ENCODE data around the gene VMA21. TPM values are rescaled to one million over a fixed set of nuclear protein-coding genes. Genes with fewer than 3 reads are reported as not detected.

VMA21 gene
- total and polyA plus RNA-seq, 10 donors = 9.2 to 31.3 (median 23.5) TPM

DNA sequence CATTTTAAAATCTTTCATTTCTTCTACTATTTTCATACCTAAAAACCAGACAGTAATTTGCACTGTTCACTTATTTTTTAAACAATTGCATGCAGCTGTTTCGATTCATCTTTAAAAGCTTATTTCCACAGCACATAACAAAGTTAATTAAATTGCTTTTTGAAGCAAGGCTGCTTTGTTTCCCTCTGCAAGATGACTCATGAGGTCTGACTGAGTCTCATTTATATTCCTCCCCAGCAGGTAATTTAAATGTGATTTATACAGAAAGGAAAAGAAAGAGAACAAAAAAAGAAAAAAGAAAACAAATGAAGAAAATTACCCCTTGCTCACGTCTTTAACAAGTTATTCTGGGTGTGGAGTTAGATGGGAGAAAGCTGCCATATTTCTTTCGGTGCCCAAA lies 22.8 kb downstream of the VMA21 start:
- 72 to 94% (median 93%) methylated on average over 3 of the region's 3 CpGs for WGBS, 5 donors
- intact Hi-C loops (cut with DNase I; ENCODE audit: low total_unique reads) = no loop called here
- TF ChIP-seq POLR2A (IDR thresholded peaks at IDR 0.05) = no peak
- TF ChIP-seq POLR2AphosphoS5 (IDR thresholded peaks at IDR 0.05) = no peak
- TF ChIP-seq CTCF (IDR thresholded peaks at IDR 0.05 in 8 of 11, conservative IDR thresholded peaks at IDR 0.05 in 3 of 11) = no peak
- H3K9me3 ChIP-seq = no peaks in the 10 kb centered on the region
- no peaks in the 10 kb centered on the region for H3K36me3 ChIP-seq
- no peak overlapping the region for H3K27ac ChIP-seq
- no peak for DNase-seq
- H3K4me3 ChIP-seq = no peak overlapping the region
- no peaks in the 10 kb centered on the region for H3K27me3 ChIP-seq (replicated peaks in 1 of 7)
- no peaks in the 10 kb centered on the region for H3K4me1 ChIP-seq

- no peak for DNase-seq
- no peak for TF ChIP-seq POLR2AphosphoS5 (IDR thresholded peaks at IDR 0.05)
- no peak for TF ChIP-seq POLR2A (IDR thresholded peaks at IDR 0.05)
- no peak for TF ChIP-seq CTCF (IDR thresholded peaks at IDR 0.05 in 8 of 11, conservative IDR thresholded peaks at IDR 0.05 in 3 of 11)
- intact Hi-C loops (cut with DNase I; ENCODE audit: low total_unique reads) = no loop called here
- Histone ChIP-seq H3K27ac (no peak overlapping the region), H3K9me3 (no peaks in the 10 kb centered on the region), H3K27me3 (replicated peaks in 1 of 7) (no peaks in the 10 kb centered on the region), H3K36me3 (no peaks in the 10 kb centered on the region), H3K4me3 (no peak overlapping the region), H3K4me1 (no peaks in the 10 kb centered on the region)
- 80 to 94% (median 90%) methylated on average over 2 of the region's 2 CpGs for WGBS, 5 donors
Measured at GRCh38 chrX:151424505-151424904, 27.5 kb downstream of the VMA21 start.

- Histone ChIP-seq H3K4me1 (no peaks in the 10 kb centered on the region), H3K9me3 (peaks cover 0 to 3% (median 0%) of the 10 kb centered on the region in 8 donors), H3K36me3 (no peaks in the 10 kb centered on the region), H3K27me3 (replicated peaks in 1 of 7) (peaks cover 0 to 4% (median 0%) of the 10 kb centered on the region in 7 donors), H3K27ac (no peak overlapping the region), H3K4me3 (no peak overlapping the region)
- WGBS, 5 donors = 88 to 100% (median 91%) methylated on average over 1 of the region's 1 CpG
- intact Hi-C loops (cut with DNase I; ENCODE audit: low total_unique reads) = no loop called here
- DNase-seq = no peak
- TF ChIP-seq CTCF (IDR thresholded peaks at IDR 0.05 in 8 of 11, conservative IDR thresholded peaks at IDR 0.05 in 3 of 11) (no peak), POLR2A (IDR thresholded peaks at IDR 0.05) (no peak), POLR2AphosphoS5 (IDR thresholded peaks at IDR 0.05) (no peak)
Measured at GRCh38 chrX:151448509-151448908, 51.5 kb downstream of the VMA21 start.

GRCh38 chrX:151458824-151459223 lies 61.8 kb downstream of the VMA21 start:
- intact Hi-C loops (cut with DNase I; ENCODE audit: low total_unique reads) = no loop called here
- no peak overlapping the region for H3K4me3 ChIP-seq
- DNase-seq = no peak
- TF ChIP-seq POLR2A (IDR thresholded peaks at IDR 0.05) (no peak), CTCF (IDR thresholded peaks at IDR 0.05 in 8 of 11, conservative IDR thresholded peaks at IDR 0.05 in 3 of 11) (no peak), POLR2AphosphoS5 (IDR thresholded peaks at IDR 0.05) (no peak)
- H3K36me3 ChIP-seq = no peaks in the 10 kb centered on the region
- H3K27ac ChIP-seq = no peak overlapping the region
- 49 to 88% (median 78%) methylated on average over 1 of the region's 1 CpG for WGBS, 5 donors
- H3K4me1 ChIP-seq = no peaks in the 10 kb centered on the region
- H3K27me3 ChIP-seq (replicated peaks in 1 of 7) = no peaks in the 10 kb centered on the region
- no peaks in the 10 kb centered on the region for H3K9me3 ChIP-seq

Other genes with a start within 250 kb of the VMA21 start
- gene GPR50, start 220.6 kb upstream of the VMA21 start, total RNA-seq = not detected
- gene GPR50, start 220.6 kb upstream of the VMA21 start, polyA plus RNA-seq = not detected
- gene PASD1, start 166.5 kb downstream of the VMA21 start, total RNA-seq = not detected
- not detected for gene PASD1, start 166.5 kb downstream of the VMA21 start, polyA plus RNA-seq